GM12801 (cell line): Measurements from ENCODE around the gene CLIC1.

Experiments used
- CTCF ChIP-seq: IDR thresholded peaks from one replicate; pipeline ENCODE4 v1.5.1; 2011; ENCODE audit warnings: control low read depth; ENCODE audit not compliant: insufficient read length; ENCODE audit errors: extremely low read depth

Gene CLIC1

DNA sequence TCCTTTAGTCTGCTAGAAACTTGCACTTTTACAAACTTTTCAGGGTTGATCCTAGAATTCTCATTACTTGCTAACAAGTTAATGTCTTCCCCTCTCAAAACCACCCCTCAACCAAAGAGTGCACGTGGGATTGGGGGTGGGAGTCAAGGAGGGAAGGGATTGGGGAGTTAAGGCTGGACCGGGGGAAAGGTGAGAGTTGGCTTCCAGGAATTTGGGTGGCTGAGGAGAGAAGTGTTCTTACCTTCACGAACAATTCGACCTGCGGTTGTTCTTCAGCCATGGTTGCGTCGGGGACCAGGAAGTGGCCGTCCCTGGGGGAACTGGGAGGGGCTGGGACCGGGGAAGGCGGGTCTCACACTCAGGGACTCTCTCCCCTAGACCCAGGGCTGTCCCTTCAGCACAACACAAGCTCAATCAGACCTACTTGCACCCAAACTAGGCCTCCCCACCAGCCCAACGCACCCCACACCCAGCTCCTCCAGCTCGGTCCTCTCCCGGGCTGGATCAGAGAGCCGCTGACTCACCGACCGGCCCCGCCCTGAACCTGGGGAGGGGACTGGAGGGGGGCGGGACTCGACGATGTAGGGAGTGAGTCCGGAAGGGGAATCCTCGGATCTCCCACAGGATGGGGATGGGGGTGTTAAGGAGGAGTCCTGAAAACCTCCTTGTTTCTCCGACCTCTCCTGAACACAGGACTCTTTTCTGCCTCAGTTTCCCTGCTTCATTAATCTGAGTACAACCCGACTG is at the start of gene CLIC1:
Gene CLIC1 (minus strand): TSS at position 510 of the 747 bp plus-strand sequence. CDS start 230 bp downstream, at position 280.
- no peak for TF ChIP-seq CTCF

GRCh38 chr6:31785475-31785874 is 49.1 kb upstream of the CLIC1 start:
- TF ChIP-seq CTCF = no peak

- no peak for TF ChIP-seq CTCF
Observed at GRCh38 chr6:31784098-31784925, 48.0 kb upstream of the CLIC1 start.

GRCh38 chr6:31782126-31782855 is 46.0 kb upstream of the CLIC1 start:
- no peak for TF ChIP-seq CTCF

- no peak for TF ChIP-seq CTCF
Observed at GRCh38 chr6:31781244-31782125, 45.2 kb upstream of the CLIC1 start.

- no peak for TF ChIP-seq CTCF
Observed at GRCh38 chr6:31780507-31781243, 44.3 kb upstream of the CLIC1 start.
